Retinal pigment epithelial cell (primary cell): Measurements from ENCODE around the gene TSPAN1.

ENCODE experiments used
- DNase-seq: peaks from one replicate; pipeline ENCODE4 v3.0.0-alpha.2; 2010; ENCODE audit warnings: low read depth
- H3K4me3 ChIP-seq: 2 replicates; pipeline ENCODE4 v1.5.1; 2011; ENCODE audit warnings: mild to moderate bottlenecking, low read length, control low read depth, moderate library complexity
- CTCF ChIP-seq: conservative IDR thresholded peaks from 2 replicates; pipeline ENCODE4 v1.5.1; 2011; ENCODE audit warnings: low read depth, low read length, control low read depth, inconsistent platforms

The TSPAN1 gene

GRCh38 chr1:46132529-46133180, 42.2 kb upstream of the TSPAN1 start, which contains the start of gene PIK3R3:
PIK3R3 (minus strand) TSS chr1:46132629; CDS start chr1:46131952, 677 bp downstream.
- peak; percentile 97 for DNase-seq
- H3K4me3 ChIP-seq, result peak within 1 kb of the TSS; percentile 88
- TF ChIP-seq CTCF, result no peak

- peak overlapping the region; percentile 70 for H3K4me3 ChIP-seq
- no peak for DNase-seq
- no peak for TF ChIP-seq CTCF
Observed at GRCh38 chr1:46133181-46133658, 41.7 kb upstream of the TSPAN1 start.

DNA sequence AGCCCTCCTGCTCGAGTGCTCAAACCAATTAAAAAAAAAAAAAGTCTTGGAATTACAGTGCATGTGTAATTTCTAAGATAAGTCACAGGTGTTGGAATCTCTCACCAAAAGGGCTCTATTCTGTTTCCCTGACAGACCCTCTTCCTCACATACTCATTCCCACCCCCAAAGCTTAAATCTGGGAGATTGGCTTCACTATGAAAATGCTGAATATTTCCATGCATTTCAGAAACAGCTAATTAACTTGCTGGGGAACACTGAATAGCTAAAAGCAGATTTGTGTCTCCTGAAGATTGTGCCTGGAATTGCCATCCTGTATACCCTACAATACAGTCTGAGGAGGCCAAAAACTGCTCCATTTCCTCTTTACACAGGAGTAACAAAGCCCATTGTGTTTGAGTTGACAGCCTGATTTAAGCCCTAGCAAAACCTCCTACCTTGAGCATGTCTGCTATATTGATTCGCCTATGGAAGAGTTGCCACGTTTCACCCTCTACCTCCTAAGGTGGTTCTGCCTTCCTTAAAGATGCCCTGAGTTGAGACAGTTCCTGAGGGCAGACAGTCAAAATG, 41.0 kb upstream of the TSPAN1 start:
- DNase-seq, result no peak
- TF ChIP-seq CTCF, result no peak
- H3K4me3 ChIP-seq, result peak overlapping the region; percentile 70

DNA sequence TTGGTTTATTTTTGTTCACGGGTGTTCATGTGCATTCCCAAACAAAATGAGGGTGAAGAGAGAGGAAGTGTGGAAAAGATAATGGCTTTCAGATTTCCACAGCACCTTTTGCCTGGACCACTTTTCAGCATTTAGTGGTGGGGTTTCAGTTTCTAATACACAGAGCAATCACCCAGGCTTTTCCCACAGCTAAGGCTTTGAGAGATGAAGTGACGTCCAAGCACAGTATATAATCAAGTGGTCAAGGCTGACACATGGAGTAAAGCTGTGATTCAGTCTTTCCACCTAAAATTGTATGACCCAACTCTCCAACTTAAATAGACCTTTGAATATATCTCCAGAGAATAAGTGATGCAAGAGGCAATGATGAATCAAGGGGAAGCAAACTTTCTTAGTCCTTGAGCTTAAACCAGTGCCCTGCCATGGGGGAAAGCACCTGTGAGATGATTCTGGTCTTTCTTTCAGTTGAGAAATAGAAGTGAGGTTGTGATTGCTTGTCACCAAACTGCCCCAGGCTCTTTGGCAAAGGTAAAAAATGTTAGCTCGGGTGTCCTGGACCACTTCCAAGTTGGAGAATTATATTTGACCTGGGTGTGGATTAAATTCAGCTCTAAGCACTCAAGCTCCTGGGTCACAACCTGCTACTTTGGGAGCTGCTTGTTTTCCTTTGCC, 40.1 kb upstream of the TSPAN1 start:
- DNase-seq, result peak; percentile 67

GRCh38 chr1:46136711-46137110, 38.2 kb upstream of the TSPAN1 start:
- no peak overlapping the region for H3K4me3 ChIP-seq
- no peak for DNase-seq
- TF ChIP-seq CTCF, result no peak

More for the DNA sequence above, 40.1 kb upstream of the TSPAN1 start:
- TF ChIP-seq CTCF, result no peak
- no peak overlapping the region for H3K4me3 ChIP-seq

- DNase-seq, result no peak
- no peak overlapping the region for H3K4me3 ChIP-seq
- no peak for TF ChIP-seq CTCF
Observed at GRCh38 chr1:46137916-46138315, 37.0 kb upstream of the TSPAN1 start.

DNA sequence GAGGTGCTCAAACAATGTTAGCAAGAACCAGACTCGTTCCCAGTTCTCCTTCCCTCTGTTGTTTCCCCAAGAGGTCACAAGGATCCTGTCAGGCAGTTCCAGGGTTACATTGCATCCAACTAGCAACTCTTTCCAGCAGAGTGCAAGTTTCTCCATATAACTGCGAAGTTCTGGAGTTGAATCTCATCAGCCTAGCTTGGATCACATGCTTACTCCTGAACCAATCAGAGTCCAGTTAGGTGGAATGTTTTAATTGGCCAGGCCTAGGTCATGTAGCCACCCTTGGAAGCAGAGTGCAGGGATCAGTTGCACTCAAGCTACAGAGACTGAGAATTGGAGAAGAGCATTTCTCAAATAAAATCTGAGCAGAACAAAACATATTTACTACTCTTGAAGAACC, 26.6 kb upstream of the TSPAN1 start:
- DNase-seq, result no peak
- no peak for TF ChIP-seq CTCF
- no peak overlapping the region for H3K4me3 ChIP-seq
